Mammary epithelial cell (primary cell): ENCODE results near the gene CDC37.

ENCODE experiments used
- CTCF ChIP-seq, 2 donors: IDR thresholded peaks in 1 of 2; conservative IDR thresholded peaks in 1 of 2; 2 replicates each; pipeline ENCODE4 v1.5.1; 2011 to 2012; ENCODE audit warnings: inconsistent platforms in 2 of 2, low read length in 2 of 2, mild to moderate bottlenecking in 2 of 2, control low read depth in 1 of 2, low read depth in 1 of 2; ENCODE audit not compliant: insufficient read depth in 1 of 2; ENCODE audit errors: extremely low read depth in 1 of 2
- EZH2 ChIP-seq: IDR thresholded peaks from 2 replicates; pipeline ENCODE4 v1.6.1; 2012; ENCODE audit warnings: low read length, inconsistent platforms, borderline replicate concordance

- TF ChIP-seq CTCF (conservative IDR thresholded peaks at IDR 0.05 in 1 of 2, IDR thresholded peaks at IDR 0.05 in 1 of 2; ENCODE audit: extremely low read depth in 1 of 2, insufficient read depth in 1 of 2, low read depth in 1 of 2, low read length in 2 of 2) (peak; percentile 67 to 77), EZH2 (no peak)
Observed at GRCh38 chr19:10416380-10417257, 13.3 kb upstream of the CDC37 start.
